ENCODE data around the gene GLT1D1. TPM values are rescaled to one million over a fixed set of nuclear protein-coding genes. Genes with fewer than 3 reads are reported as not detected.

Gene GLT1D1
- total RNA-seq, 6 experiments from 2014 or later = not detected

DNA sequence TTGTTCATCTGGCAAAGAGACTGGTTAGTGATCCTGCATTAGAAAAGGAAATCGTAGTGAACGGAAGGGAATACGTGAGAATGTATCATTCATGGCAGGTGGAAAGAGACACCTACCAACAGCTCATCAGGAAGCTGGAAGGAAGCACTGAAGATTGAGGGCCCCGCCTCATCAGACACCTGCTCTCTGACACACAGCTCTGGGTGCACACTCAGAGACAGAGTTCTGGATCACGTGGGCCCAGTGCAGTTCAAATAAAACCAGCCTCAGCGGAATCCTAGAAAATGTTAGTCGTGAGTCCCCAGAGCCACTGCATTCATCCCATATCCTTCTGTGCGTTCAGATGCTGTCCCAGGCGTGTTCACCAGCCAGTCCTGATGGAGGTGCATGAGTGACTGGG is 129.7 kb downstream of the GLT1D1 start:
- TF ChIP-seq, protein P1, sequence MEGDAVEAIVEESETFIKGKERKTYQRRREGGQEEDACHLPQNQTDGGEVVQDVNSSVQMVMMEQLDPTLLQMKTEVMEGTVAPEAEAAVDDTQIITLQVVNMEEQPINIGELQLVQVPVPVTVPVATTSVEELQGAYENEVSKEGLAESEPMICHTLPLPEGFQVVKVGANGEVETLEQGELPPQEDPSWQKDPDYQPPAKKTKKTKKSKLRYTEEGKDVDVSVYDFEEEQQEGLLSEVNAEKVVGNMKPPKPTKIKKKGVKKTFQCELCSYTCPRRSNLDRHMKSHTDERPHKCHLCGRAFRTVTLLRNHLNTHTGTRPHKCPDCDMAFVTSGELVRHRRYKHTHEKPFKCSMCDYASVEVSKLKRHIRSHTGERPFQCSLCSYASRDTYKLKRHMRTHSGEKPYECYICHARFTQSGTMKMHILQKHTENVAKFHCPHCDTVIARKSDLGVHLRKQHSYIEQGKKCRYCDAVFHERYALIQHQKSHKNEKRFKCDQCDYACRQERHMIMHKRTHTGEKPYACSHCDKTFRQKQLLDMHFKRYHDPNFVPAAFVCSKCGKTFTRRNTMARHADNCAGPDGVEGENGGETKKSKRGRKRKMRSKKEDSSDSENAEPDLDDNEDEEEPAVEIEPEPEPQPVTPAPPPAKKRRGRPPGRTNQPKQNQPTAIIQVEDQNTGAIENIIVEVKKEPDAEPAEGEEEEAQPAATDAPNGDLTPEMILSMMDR (IDR thresholded peaks at IDR 0.05) = no peak
- peaks cover 55% of the 10 kb centered on the region for H3K9me3 Mint-ChIP-seq
- no peak for DNase-seq
- H3K4me1 Mint-ChIP-seq (ENCODE audit: low read depth) = no peaks in the 10 kb centered on the region
- H3K27ac Mint-ChIP-seq = no peak overlapping the region
- H3K4me3 Mint-ChIP-seq = no peak overlapping the region
- no peaks in the 10 kb centered on the region; the same call in 1 of the 2 replicates for H3K36me3 Mint-ChIP-seq (ENCODE audit: low read depth)
- H3K27me3 Mint-ChIP-seq (ENCODE audit: insufficient read depth) = no peaks in the 10 kb centered on the region; the same call in 1 of the 2 replicates

DNA sequence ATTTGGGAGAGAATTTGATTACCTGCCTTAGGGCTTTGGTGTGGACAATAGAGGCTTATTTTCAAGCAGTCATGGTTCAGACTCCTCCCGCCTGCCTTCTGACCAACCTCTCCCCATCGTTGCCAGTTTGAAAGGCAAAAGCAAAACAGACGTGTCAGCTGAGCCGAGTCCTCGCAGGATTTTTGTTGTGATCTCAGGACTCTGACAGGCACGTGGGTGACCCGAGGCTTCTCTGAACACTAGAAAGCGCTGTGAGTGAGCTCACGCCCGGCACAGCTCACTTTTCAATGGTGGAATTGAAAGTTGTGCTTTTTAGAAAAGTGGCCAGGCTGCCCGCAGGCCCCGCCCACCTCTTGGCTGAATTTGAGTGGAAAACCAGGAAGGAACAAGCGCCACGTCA is 130.1 kb downstream of the GLT1D1 start:
- H3K4me1 Mint-ChIP-seq (ENCODE audit: low read depth) = no peaks in the 10 kb centered on the region
- TF ChIP-seq, protein P1 (IDR thresholded peaks at IDR 0.05) = no peak
- DNase-seq = no peak
- H3K4me3 Mint-ChIP-seq = no peak overlapping the region
- H3K9me3 Mint-ChIP-seq = peaks cover 53% of the 10 kb centered on the region
- no peaks in the 10 kb centered on the region; the same call in 1 of the 2 replicates for H3K36me3 Mint-ChIP-seq (ENCODE audit: low read depth)
- H3K27me3 Mint-ChIP-seq (ENCODE audit: insufficient read depth) = no peaks in the 10 kb centered on the region; the same call in 1 of the 2 replicates
- no peak overlapping the region for H3K27ac Mint-ChIP-seq

DNA sequence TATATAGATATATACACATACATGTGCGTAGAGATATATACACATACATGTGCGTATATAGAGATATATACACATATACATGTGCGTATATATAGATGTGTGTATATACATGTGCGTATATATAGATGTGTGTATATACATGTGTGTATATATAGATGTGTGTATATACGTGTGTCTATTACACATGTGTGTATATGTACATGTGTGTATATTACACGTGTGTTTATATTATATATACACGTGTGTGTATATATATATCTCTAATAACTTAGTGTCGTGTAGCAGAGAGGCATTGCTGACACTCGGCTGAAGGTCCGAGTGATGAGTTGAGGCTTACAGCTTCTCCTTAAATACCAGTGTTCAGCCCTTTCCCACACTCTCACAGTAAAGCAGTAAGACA is 133.7 kb downstream of the GLT1D1 start:
- TF ChIP-seq, protein P1 (IDR thresholded peaks at IDR 0.05) = no peak
- no peaks in the 10 kb centered on the region; the same call in none of the 2 replicates for H3K27me3 Mint-ChIP-seq (ENCODE audit: insufficient read depth)
- H3K9me3 Mint-ChIP-seq = peaks cover 45% of the 10 kb centered on the region
- H3K36me3 Mint-ChIP-seq (ENCODE audit: low read depth) = no peaks in the 10 kb centered on the region; the same call in 1 of the 2 replicates
- H3K4me1 Mint-ChIP-seq (ENCODE audit: low read depth) = no peaks in the 10 kb centered on the region
- no peak for DNase-seq
- no peak overlapping the region for H3K4me3 Mint-ChIP-seq
- H3K27ac Mint-ChIP-seq = no peak overlapping the region

DNA sequence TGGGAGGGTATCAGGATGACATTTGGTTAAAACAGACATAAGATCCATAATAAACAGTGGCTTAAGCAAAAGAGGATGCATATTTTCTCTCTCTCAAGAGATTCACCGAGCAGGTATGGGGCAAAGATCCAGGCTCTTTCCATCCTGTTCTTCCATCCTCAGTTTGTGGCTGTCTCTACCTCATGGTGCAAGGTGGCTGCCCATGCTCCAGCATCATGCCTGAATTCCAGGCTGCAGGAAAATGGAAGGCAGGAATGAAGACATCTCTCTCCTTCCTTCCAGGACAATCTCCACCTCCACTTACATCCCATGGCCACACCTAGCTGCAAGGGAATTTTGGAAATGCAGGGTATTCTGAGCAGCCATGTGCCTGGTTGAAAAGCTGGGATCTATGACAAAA is 136.0 kb downstream of the GLT1D1 start:
- H3K4me3 Mint-ChIP-seq = no peak overlapping the region
- H3K4me1 Mint-ChIP-seq (ENCODE audit: low read depth) = no peaks in the 10 kb centered on the region
- H3K27me3 Mint-ChIP-seq (ENCODE audit: insufficient read depth) = peaks cover 2% of the 10 kb centered on the region; the same call in 1 of the 2 replicates
- H3K9me3 Mint-ChIP-seq = peaks cover 50% of the 10 kb centered on the region
- H3K36me3 Mint-ChIP-seq (ENCODE audit: low read depth) = peaks cover 4% of the 10 kb centered on the region; the same call in 1 of the 2 replicates
- no peak for DNase-seq
- TF ChIP-seq, protein P1 (IDR thresholded peaks at IDR 0.05) = no peak
- no peak overlapping the region for H3K27ac Mint-ChIP-seq

DNA sequence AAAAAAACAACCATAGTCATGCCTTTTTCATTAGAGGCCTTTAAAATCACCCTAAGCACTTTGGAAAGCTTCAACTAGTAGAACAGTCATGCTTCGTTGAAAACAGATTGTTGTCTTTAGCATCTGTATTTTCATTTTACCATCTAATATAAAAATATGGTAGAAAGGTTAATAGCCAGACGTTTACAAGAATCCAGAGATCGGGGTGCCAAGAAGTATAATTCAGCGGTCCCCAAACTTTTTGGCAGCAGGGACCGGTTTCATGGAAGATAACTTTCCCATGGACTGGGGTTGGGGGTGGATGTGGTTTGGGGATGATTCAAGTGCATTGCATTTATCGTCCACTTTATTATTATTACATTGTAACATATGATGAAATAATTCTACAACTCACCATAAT is 138.4 kb downstream of the GLT1D1 start:
- Mint-ChIP-seq H3K27ac (no peak overlapping the region), H3K4me3 (no peak overlapping the region), H3K27me3 (ENCODE audit: insufficient read depth) (peaks cover 2% of the 10 kb centered on the region; the same call in 1 of the 2 replicates), H3K9me3 (peaks cover 52% of the 10 kb centered on the region), H3K4me1 (ENCODE audit: low read depth) (no peaks in the 10 kb centered on the region), H3K36me3 (ENCODE audit: low read depth) (peaks cover 4% of the 10 kb centered on the region; the same call in 1 of the 2 replicates)
- no peak for DNase-seq
- TF ChIP-seq, protein P1 (IDR thresholded peaks at IDR 0.05) = no peak

All from HFFc6 (cell line).